Panc1 (cell line): ENCODE measurements around the gene LINC01488. TPM values are rescaled to one million over a fixed set of nuclear protein-coding genes. Genes with fewer than 3 reads are reported as not detected.

Source experiments
- ATAC-seq: fragments of 200-7000 bp; cut with Tn5 transposase; 2 replicates; pipeline ENCODE4 v1.9.1; 2020; ENCODE audit warnings: mild to moderate bottlenecking, moderate library complexity
- BruUV-seq: library from RNA; stranded (reverse); fragments of 400-500 nt; replicated peaks from 2 replicates; lab custom pipeline; 2021; lab: Mats Ljungman, UMichigan
- CTCF ChIA-PET: fragments of 300-600 bp; sonication (Branson Sonifier 250); formaldehyde crosslinking; loops from one replicate; lab custom pipeline; 2022; ENCODE audit warnings: antibody characterized with exemption; lab: Charles Lee
- POLR2A ChIA-PET: fragments of 300-600 bp; sonication (Branson Sonifier 250); formaldehyde crosslinking; loops from one replicate; lab custom pipeline; 2022; ENCODE audit warnings: antibody characterized with exemption; lab: Charles Lee
- DNase-seq: peaks from one replicate; pipeline ENCODE4 v3.0.0-alpha.2; 2010; ENCODE audit warnings: low read depth, low spot score
- H3K27ac ChIP-seq: 2 replicates; pipeline ENCODE4 v1.5.1; 2011; ENCODE audit warnings: mild to moderate bottlenecking, low read length, inconsistent platforms
- H3K27me3 ChIP-seq: fragments of 200-500 bp; sonication (Bioruptor generic); 2 replicates; pipeline ENCODE4 v1.6.0; 2014; ENCODE audit warnings: low read length, inconsistent platforms; ENCODE audit not compliant: control insufficient read depth, insufficient read depth
- H3K36me3 ChIP-seq: fragments of 200-500 bp; sonication (Bioruptor generic); 2 replicates; pipeline ENCODE4 v1.5.1; 2014; ENCODE audit warnings: inconsistent platforms, mild to moderate bottlenecking, low read length, moderate library complexity; ENCODE audit not compliant: control insufficient read depth, insufficient read depth
- H3K4me1 ChIP-seq: 2 replicates; pipeline ENCODE4 v1.5.1; 2011; ENCODE audit warnings: inconsistent platforms, mild to moderate bottlenecking, low read length, moderate library complexity; ENCODE audit not compliant: control insufficient read depth, insufficient read depth
- H3K4me3 ChIP-seq, 2 experiments: 2 replicates each; pipeline ENCODE4 v1.5.1; 2011 to 2012; ENCODE audit warnings: low read depth in 2 of 2, low read length in 2 of 2, mild to moderate bottlenecking in 2 of 2, inconsistent platforms in 1 of 2, moderate library complexity in 1 of 2
- H3K9me3 ChIP-seq: fragments of 200-500 bp; sonication (Bioruptor generic); 2 replicates; pipeline ENCODE4 v1.5.1; 2014; ENCODE audit warnings: low read depth, mild to moderate bottlenecking, inconsistent platforms, low read length, moderate library complexity; ENCODE audit not compliant: control insufficient read depth, insufficient read depth
- POLR2AphosphoS5 ChIP-seq: IDR thresholded peaks from 2 replicates; pipeline ENCODE4 v1.6.1; 2012; ENCODE audit warnings: mild to moderate bottlenecking, low read depth, low read length, moderate library complexity
- REST ChIP-seq, 2 experiments: IDR thresholded peaks; 2 replicates each; pipeline ENCODE4 v1.6.1; 2011 to 2012; ENCODE audit warnings: low read depth in 2 of 2, control low read depth in 1 of 2, low read length in 1 of 2, mild to moderate bottlenecking in 1 of 2, moderate library complexity in 1 of 2; ENCODE audit not compliant: insufficient read depth in 1 of 2
- SIN3A ChIP-seq: IDR thresholded peaks from 2 replicates; pipeline ENCODE4 v1.6.1; 2012; ENCODE audit warnings: low read depth, mild to moderate bottlenecking, low read length, moderate library complexity, borderline replicate concordance; ENCODE audit not compliant: insufficient read depth
- TCF7L2 ChIP-seq: IDR thresholded peaks from 2 replicates; pipeline ENCODE4 v1.6.1; 2011; ENCODE audit warnings: mild to moderate bottlenecking, low read depth, low read length, inconsistent platforms
- in situ Hi-C: cut with HindIII; loops from 2 replicates; pipeline ENCODE4 v1.10.0; 2016; ENCODE audit warnings: low sequenced_read_pairs, low pct_unique_long_range_greater_than_20kb
- intact Hi-C: fragments of 100-400 bp; cut with micrococcal nuclease; formaldehyde crosslinking; loops from one replicate; pipeline ENCODE4 v1.10.0; 2022; ENCODE audit not compliant: unreplicated experiment
- total RNA-seq: library from RNA; stranded (reverse); gene quantifications from one replicate; pipeline ENCODE4 v1.2.1, GENCODE V29; 2021; ENCODE audit not compliant: unreplicated experiment

The LINC01488 gene
- total RNA-seq, 1 experiment from 2014 or later = not detected

- Histone ChIP-seq H3K9me3 (peaks cover 4% of the 10 kb centered on the region; the same call in 1 of the 2 replicates), H3K27me3 (no peaks in the 10 kb centered on the region), H3K36me3 (no peaks in the 10 kb centered on the region), H3K27ac (no peak overlapping the region), H3K4me1 (no peaks in the 10 kb centered on the region), H3K4me3 (no peak overlapping the region)
- ChIA-PET CTCF (no interaction called here), POLR2A (no interaction called here)
- ATAC-seq (no peak), DNase-seq (no peak)
- in situ Hi-C loops = no loop called here
- no TSS peak for BruUV-seq
- TF ChIP-seq SIN3A (no peak), TCF7L2 (no peak), POLR2AphosphoS5 (no peak), REST (IDR thresholded peaks at IDR 0.05; ENCODE audit: insufficient read depth in 1 of 2, low read depth in 2 of 2, low read length in 1 of 2) (no peak)
- intact Hi-C loops = no loop called here
Observed at GRCh38 chr11:69459848-69460539, 21.5 kb upstream of the LINC01488 start.

- ATAC-seq (no peak), DNase-seq (no peak)
- H3K4me1 ChIP-seq = no peaks in the 10 kb centered on the region; the same call in 1 of the 2 replicates
- CTCF ChIA-PET = no interaction called here
- POLR2A ChIA-PET = no interaction called here
- H3K9me3 ChIP-seq = peaks cover 4% of the 10 kb centered on the region; the same call in 1 of the 2 replicates
- H3K36me3 ChIP-seq = no peaks in the 10 kb centered on the region
- in situ Hi-C loops = no loop called here
- intact Hi-C loops = no loop called here
- H3K27me3 ChIP-seq = no peaks in the 10 kb centered on the region
- no peak for TF ChIP-seq TCF7L2
- TF ChIP-seq POLR2AphosphoS5 = no peak
- TF ChIP-seq REST (IDR thresholded peaks at IDR 0.05; ENCODE audit: insufficient read depth in 1 of 2, low read depth in 2 of 2, low read length in 1 of 2) = no peak
- BruUV-seq = no TSS peak
- no peak overlapping the region for H3K27ac ChIP-seq
- H3K4me3 ChIP-seq = no peak overlapping the region
Observed at GRCh38 chr11:69460540-69461257, 20.8 kb upstream of the LINC01488 start.
